ENCODE data around the gene ADAMTS8.

The ADAMTS8 gene

DNA sequence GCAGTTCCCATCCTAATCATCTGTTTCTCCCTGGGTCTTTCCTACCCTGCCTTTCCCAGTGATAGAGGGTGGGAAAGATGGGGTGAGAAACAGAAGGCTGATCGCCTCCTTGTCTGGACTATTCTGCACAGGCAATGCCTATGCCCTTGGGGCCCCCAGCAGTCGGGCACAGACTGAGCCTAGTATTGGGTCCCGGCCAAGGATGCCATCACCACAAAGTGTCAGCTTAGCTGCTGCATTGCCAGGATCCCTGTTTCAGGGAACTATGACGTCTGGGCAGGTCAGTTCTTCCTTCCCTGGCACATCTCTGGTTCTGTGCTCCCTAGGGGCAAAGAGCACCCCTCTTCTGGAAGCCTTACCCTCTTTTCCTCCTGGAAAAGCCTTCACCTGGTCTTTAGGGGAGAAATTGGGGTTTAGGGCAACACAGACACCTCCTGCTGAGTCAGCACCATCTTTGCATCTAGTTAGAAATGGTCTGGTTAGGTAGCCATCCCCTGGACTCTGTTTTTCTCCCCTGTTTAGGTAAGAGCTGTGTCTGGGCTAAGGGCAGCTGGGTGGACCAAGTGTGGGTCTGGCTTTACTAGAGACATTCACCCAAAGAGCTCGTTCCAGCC is 2.1 kb downstream of the ADAMTS8 start:
- no peak overlapping the region for H3K4me2 ChIP-seq
- TF ChIP-seq Cebpa-rat (IDR thresholded peaks at IDR 0.05): no peak
- peaks cover 9 to 22% (median 17%) of the 10 kb centered on the region in 10 experiments; a peak in 17 of 20 replicates for H3K4me1 ChIP-seq
- H3K36me3 ChIP-seq: no peaks in the 10 kb centered on the region
- H3K9ac ChIP-seq: no peak overlapping the region
- peaks cover 0 to 58% (median 36%) of the 10 kb centered on the region in 11 experiments; a peak in 17 of 22 replicates for H4K20me1 ChIP-seq
- H3K27ac ChIP-seq: no peak overlapping the region
- peaks cover 63 to 89% (median 72%) of the 10 kb centered on the region in 11 experiments for H3K27me3 ChIP-seq
- no peak overlapping the region for H3K4me3 ChIP-seq
- no peaks in the 10 kb centered on the region for H3K9me3 ChIP-seq (replicated peaks in 1 of 11)

DNA sequence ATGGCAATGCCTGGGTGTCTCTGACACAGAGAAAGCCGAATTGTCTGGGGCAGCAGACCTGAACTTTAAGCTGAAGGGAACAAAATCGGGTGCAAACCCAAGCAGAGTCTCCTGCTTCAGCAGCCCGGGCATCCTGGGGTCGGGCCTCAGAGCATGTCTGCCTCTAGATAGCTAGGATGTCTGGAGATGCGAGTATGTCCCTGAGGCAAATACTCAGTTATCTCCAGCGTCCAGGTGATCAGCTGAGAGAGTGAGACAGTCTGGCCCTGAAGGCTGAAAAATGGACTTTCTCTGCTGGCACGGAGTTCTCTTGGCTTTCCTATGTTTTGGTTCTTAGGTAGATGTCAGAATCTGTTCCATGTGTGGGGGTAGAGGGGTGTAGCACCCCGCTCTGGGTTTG is 3.3 kb downstream of the ADAMTS8 start:
- H3K4me2 ChIP-seq: no peak overlapping the region
- no peak overlapping the region for H3K9ac ChIP-seq
- H3K27ac ChIP-seq: no peak overlapping the region
- H3K4me1 ChIP-seq: peaks cover 17 to 26% (median 21%) of the 10 kb centered on the region in 10 experiments; a peak in 18 of 20 replicates
- TF ChIP-seq Cebpa-rat (IDR thresholded peaks at IDR 0.05): no peak
- peaks cover 0 to 54% (median 31%) of the 10 kb centered on the region in 11 experiments; a peak in 17 of 22 replicates for H4K20me1 ChIP-seq
- H3K9me3 ChIP-seq (replicated peaks in 1 of 11): no peaks in the 10 kb centered on the region
- H3K27me3 ChIP-seq: peaks cover 54 to 93% (median 67%) of the 10 kb centered on the region in 11 experiments
- no peaks in the 10 kb centered on the region for H3K36me3 ChIP-seq
- H3K4me3 ChIP-seq: no peak overlapping the region

DNA sequence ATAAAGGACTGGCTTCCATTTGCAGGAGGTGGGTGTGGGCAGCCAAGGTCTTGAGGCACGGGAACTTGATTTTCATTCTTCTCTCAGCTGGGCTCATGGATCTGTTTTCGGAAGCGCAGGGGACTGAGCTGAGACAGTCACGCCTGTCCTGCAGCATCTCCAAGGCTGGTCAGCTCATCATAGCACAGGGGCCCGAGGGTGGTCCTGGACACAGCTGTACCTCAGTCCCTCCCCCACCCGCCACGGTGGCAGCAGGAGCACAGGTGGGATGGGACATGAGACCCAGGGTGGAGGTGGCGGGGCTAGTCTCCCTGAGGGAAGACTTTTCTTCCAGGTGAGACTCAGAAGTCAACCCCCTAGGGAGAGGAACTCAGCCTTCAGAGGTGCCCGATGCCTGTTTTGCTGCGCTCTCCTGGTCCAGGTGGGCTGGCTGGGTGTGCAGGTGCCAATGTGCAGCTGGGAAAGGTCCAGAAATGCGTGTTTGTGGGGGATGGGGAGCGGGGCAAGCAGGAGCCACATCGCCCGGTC is 3.7 kb downstream of the ADAMTS8 start:
- no peaks in the 10 kb centered on the region for H3K36me3 ChIP-seq
- H3K4me3 ChIP-seq: no peak overlapping the region
- H3K4me2 ChIP-seq: no peak overlapping the region
- peaks cover 0 to 49% (median 30%) of the 10 kb centered on the region in 11 experiments; a peak in 17 of 22 replicates for H4K20me1 ChIP-seq
- peaks cover 50 to 90% (median 62%) of the 10 kb centered on the region in 11 experiments for H3K27me3 ChIP-seq
- H3K9ac ChIP-seq: no peak overlapping the region
- TF ChIP-seq Cebpa-rat (IDR thresholded peaks at IDR 0.05): no peak
- H3K9me3 ChIP-seq (replicated peaks in 1 of 11): no peaks in the 10 kb centered on the region
- H3K4me1 ChIP-seq: peaks cover 17 to 26% (median 21%) of the 10 kb centered on the region in 10 experiments; a peak in 18 of 20 replicates
- H3K27ac ChIP-seq: no peak overlapping the region

- H3K4me1 ChIP-seq: peaks cover 16 to 24% (median 20%) of the 10 kb centered on the region in 10 experiments; a peak in 18 of 20 replicates
- TF ChIP-seq Cebpa-rat (IDR thresholded peaks at IDR 0.05): no peak
- H3K4me3 ChIP-seq: no peak overlapping the region
- H3K4me2 ChIP-seq: no peak overlapping the region
- H3K36me3 ChIP-seq: no peaks in the 10 kb centered on the region
- H3K27me3 ChIP-seq: peaks cover 39 to 80% (median 52%) of the 10 kb centered on the region in 11 experiments
- no peaks in the 10 kb centered on the region for H3K9me3 ChIP-seq (replicated peaks in 1 of 11)
- H3K27ac ChIP-seq: no peak overlapping the region
- peaks cover 0 to 39% (median 20%) of the 10 kb centered on the region in 11 experiments; a peak in 17 of 22 replicates for H4K20me1 ChIP-seq
- H3K9ac ChIP-seq: no peak overlapping the region
Observed at GRCh38 chr11:130423541-130424142, 4.8 kb downstream of the ADAMTS8 start.

DNA sequence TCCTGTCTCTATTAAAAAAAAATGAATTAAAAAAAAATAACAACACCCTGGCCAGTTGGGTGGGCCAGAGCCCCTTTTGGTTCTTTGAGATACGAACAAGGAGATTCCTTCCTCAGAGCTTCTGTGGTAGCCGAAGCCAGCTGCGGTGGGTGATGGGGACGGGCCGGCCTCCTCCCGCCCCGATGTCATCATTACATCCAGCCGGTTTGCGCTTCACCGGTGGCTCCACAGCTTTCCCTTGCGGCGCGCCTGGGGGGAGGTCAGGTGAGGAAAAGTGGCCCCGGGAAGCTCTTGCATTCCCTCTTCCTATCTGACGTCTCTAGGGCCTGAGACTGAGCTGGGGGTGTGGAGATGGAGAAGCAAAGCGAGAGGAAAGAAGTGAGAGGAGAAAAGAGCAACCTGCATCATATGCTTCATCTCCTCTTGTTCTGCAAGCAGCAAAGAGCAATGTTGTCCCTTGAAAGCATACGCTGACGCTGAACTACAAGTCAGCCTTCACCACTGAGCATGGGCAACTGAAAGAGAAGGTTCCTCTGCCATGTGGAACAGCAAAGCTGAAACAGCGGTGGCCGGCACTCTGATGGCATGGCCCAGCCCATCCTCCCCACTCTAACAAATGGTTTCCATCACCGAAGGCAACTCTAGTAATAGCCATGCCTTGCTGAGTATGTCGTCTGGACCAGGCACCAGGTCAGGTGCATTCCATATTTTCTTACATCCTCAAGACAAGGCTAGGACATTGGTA is 6.0 kb downstream of the ADAMTS8 start:
- H4K20me1 ChIP-seq: peaks cover 0 to 28% (median 9%) of the 10 kb centered on the region in 11 experiments; a peak in 12 of 22 replicates
- no peaks in the 10 kb centered on the region for H3K9me3 ChIP-seq (replicated peaks in 1 of 11)
- H3K4me1 ChIP-seq: peaks cover 6 to 17% (median 10%) of the 10 kb centered on the region in 10 experiments; a peak in 16 of 20 replicates
- H3K4me2 ChIP-seq: no peak overlapping the region
- H3K4me3 ChIP-seq: no peak overlapping the region
- H3K27me3 ChIP-seq: peaks cover 27 to 68% (median 40%) of the 10 kb centered on the region in 11 experiments
- no peak for TF ChIP-seq Cebpa-rat (IDR thresholded peaks at IDR 0.05)
- H3K36me3 ChIP-seq: no peaks in the 10 kb centered on the region
- H3K27ac ChIP-seq: no peak overlapping the region
- H3K9ac ChIP-seq: no peak overlapping the region

DNA sequence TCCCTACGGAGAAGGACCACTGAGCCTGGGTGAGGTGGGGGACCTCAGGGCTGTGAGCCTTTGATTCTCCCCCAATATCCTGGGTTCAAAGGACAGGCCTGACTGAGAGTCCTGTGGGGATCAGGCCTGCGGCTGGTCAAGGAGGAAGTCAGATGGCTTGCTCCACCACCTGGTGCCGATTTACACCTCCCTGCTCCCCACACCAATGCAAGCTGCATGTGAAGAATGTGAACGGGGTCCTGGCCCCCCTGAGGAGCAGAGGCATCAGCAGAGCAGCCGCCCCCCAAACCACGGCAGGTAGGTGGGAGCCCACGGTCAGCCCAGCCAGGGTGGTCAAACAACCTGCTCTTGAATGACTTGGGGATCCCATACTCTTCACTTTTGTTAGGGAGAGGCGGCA is 6.7 kb downstream of the ADAMTS8 start:
- H3K27me3 ChIP-seq: peaks cover 20 to 60% (median 33%) of the 10 kb centered on the region in 11 experiments
- no peak overlapping the region for H3K27ac ChIP-seq
- H3K9me3 ChIP-seq (replicated peaks in 1 of 11): no peaks in the 10 kb centered on the region
- peak overlapping the region in 3 of 11 experiments; percentile 38 to 70 (median 57); a peak in 2 of 22 replicates for H3K4me2 ChIP-seq
- no peak for TF ChIP-seq Cebpa-rat (IDR thresholded peaks at IDR 0.05)
- H3K4me1 ChIP-seq: peaks cover 4 to 17% (median 7%) of the 10 kb centered on the region in 10 experiments; a peak in 13 of 20 replicates
- no peak overlapping the region for H3K4me3 ChIP-seq
- peaks cover 0 to 21% (median 1%) of the 10 kb centered on the region in 11 experiments; a peak in 8 of 22 replicates for H4K20me1 ChIP-seq
- H3K36me3 ChIP-seq: no peaks in the 10 kb centered on the region
- no peak overlapping the region for H3K9ac ChIP-seq

DNA sequence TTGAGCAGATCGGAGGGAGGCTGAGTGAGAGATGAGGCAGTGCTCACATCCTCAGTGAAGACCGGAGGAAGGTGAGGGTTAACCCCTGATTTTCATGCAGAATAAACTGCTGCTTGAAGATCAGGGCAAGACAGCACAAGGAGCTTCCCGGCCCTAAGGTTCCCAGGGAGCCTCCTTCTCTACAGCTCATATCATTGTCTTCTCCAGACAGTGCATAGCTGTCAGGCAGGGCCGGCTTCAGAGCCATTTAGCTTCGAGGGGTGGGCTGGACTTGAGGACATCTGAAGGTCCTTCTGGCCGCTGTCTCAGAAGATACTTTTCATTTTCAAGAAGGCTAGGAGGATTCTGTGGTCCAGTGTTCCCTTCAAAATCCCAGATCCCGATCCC is 7.2 kb downstream of the ADAMTS8 start:
- no peak for TF ChIP-seq Cebpa-rat (IDR thresholded peaks at IDR 0.05)
- Histone ChIP-seq H3K27me3 (peaks cover 15 to 55% (median 28%) of the 10 kb centered on the region in 11 experiments), H3K9me3 (replicated peaks in 1 of 11) (no peaks in the 10 kb centered on the region), H3K36me3 (no peaks in the 10 kb centered on the region), H3K27ac (no peak overlapping the region), H3K4me3 (no peak overlapping the region), H4K20me1 (peaks cover 0 to 16% (median 0%) of the 10 kb centered on the region in 11 experiments; a peak in 8 of 22 replicates), H3K4me1 (peaks cover 3 to 17% (median 5%) of the 10 kb centered on the region in 10 experiments; a peak in 13 of 20 replicates), H3K9ac (0 out of 22 replicates have a peak overlapping the region, but pooled peaks of 1 of the 11 experiments have one; percentile 12), H3K4me2 (peak overlapping the region in 5 of 11 experiments; percentile 3 to 70 (median 38); a peak in 9 of 22 replicates)

- peaks cover 9 to 50% (median 22%) of the 10 kb centered on the region in 11 experiments for H3K27me3 ChIP-seq
- H3K9me3 ChIP-seq (replicated peaks in 1 of 11): no peaks in the 10 kb centered on the region
- peak overlapping the region in 5 of 11 experiments; percentile 3 to 70 (median 38); a peak in 9 of 22 replicates for H3K4me2 ChIP-seq
- no peak overlapping the region for H3K4me3 ChIP-seq
- H3K4me1 ChIP-seq: peaks cover 0 to 17% (median 3%) of the 10 kb centered on the region in 10 experiments; a peak in 8 of 20 replicates
- H3K27ac ChIP-seq: no peak overlapping the region
- H3K36me3 ChIP-seq: no peaks in the 10 kb centered on the region
- TF ChIP-seq Cebpa-rat (IDR thresholded peaks at IDR 0.05): no peak
- H3K9ac ChIP-seq: 0 out of 22 replicates have a peak overlapping the region, but pooled peaks of 1 of the 11 experiments have one; percentile 12
- peaks cover 0 to 10% (median 0%) of the 10 kb centered on the region in 11 experiments; a peak in 6 of 22 replicates for H4K20me1 ChIP-seq
Observed at GRCh38 chr11:130420478-130421198, 7.8 kb downstream of the ADAMTS8 start.

All from BLaER1 treated with 17β-estradiol and CSF1 and Interleukin-3, amounts not matched to agents 10 nM and 100 nM (cell line).